Activated T-helper 1 cell treated with anti-CD3 and anti-CD28 coated beads, Interleukin-12 subunit alpha, Interleukin-12 subunit beta, Interleukin-2, Interleukin-4 antibody, amounts not matched to agents 30 ng/mL and 10 ng/mL and 1 ng/mL, durations not matched to agents 14 hours and 24 hours and 36 hours (primary cell): ENCODE measurements around the gene TMEM134. TPM values are rescaled to one million over a fixed set of nuclear protein-coding genes. Genes with fewer than 3 reads are reported as not detected.
"Not testable (repeated sequence)": the region's sequence is repeated elsewhere in the genome, so short reads cannot be mapped to it uniquely, and the experiment has no call there.

Experiments used
- DNase-seq: peaks from one replicate; pipeline ENCODE4 v3.0.0; 2021; ENCODE audit warnings: low spot score
- H3K27ac Mint-ChIP-seq: one replicate; pipeline ENCODE4 v1.8.0; 2021; ENCODE audit warnings: mild to moderate bottlenecking, mixed read lengths
- H3K27me3 Mint-ChIP-seq: one replicate; pipeline ENCODE4 v1.8.0; 2022; ENCODE audit warnings: mild to moderate bottlenecking, moderate library complexity, mixed read lengths; ENCODE audit not compliant: insufficient read depth
- H3K36me3 Mint-ChIP-seq: one replicate; pipeline ENCODE4 v1.8.0; 2021; ENCODE audit warnings: low read depth, mixed read lengths
- H3K4me1 Mint-ChIP-seq: one replicate; pipeline ENCODE4 v1.8.0; 2021; ENCODE audit warnings: low read depth, mixed read lengths
- H3K4me3 Mint-ChIP-seq: one replicate; pipeline ENCODE4 v1.8.0; 2021; ENCODE audit warnings: mild to moderate bottlenecking, moderate library complexity, mixed read lengths
- H3K9me3 Mint-ChIP-seq: one replicate; pipeline ENCODE4 v1.8.0; 2021; ENCODE audit warnings: mixed read lengths
- intact Hi-C: fragments of 100-400 bp; cut with micrococcal nuclease; formaldehyde crosslinking; loops from one replicate; pipeline ENCODE4 v1.15.1; 2024
- total RNA-seq: library from RNA; stranded (reverse); gene quantifications from 2 replicates; pipeline ENCODE4 v1.2.3, GENCODE V29; 2022

TMEM134 gene
- total RNA-seq, 1 donor from 2014 or later = 61.4 TPM

DNA sequence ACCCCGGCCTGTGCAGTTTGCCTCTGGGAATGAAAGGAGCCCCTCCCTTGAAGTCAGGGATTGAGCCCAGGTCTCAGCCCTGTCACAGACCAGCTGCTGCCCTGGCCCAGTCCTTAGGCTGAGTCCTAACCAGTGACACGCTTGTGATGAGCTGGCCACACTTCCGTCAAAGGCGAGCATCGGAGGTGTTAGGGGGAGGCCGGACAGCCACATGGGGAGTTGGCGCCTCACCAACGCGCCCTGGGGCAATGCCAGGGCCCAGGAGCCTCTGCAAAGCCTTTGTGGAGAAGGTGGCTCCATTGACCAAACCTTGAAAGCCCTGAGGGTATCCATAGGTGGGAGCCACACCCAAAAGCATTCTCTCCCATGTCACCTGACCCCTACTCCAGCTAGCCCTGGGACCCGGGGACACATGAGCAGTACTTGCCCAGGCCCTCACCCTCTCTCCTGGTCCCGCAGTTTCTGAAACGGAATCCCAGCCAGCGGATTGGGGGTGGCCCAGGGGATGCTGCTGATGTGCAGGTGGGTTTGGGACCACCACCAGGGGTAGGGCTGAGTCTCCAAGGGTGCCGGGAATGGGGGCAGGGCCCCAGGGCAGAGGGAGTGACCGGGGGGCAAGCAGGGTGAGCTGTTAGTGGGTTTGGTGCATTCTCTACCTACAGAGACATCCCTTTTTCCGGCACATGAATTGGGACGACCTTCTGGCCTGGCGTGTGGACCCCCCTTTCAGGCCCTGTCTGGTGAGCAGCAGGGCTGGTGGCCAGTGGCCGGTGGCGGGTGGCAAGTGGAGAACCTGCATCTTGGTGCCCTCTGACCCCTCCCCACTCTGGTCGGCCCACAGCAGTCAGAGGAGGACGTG is 35.3 kb downstream of the TMEM134 start:
- H3K9me3 Mint-ChIP-seq = no peaks in the 10 kb centered on the region
- peak overlapping the region; percentile 37 for H3K4me3 Mint-ChIP-seq
- peaks cover 15% of the 10 kb centered on the region for H3K4me1 Mint-ChIP-seq
- intact Hi-C loops = no loop called here
- H3K27me3 Mint-ChIP-seq = no peaks in the 10 kb centered on the region
- DNase-seq = no peak
- peak overlapping the region; percentile 29 for H3K27ac Mint-ChIP-seq
- peaks cover 29% of the 10 kb centered on the region for H3K36me3 Mint-ChIP-seq

- Mint-ChIP-seq H3K36me3 (peaks cover 29% of the 10 kb centered on the region), H3K27ac (peak overlapping the region; percentile 63), H3K9me3 (no peaks in the 10 kb centered on the region), H3K4me3 (no peak overlapping the region), H3K27me3 (no peaks in the 10 kb centered on the region), H3K4me1 (peaks cover 18% of the 10 kb centered on the region)
- DNase-seq = no peak
- intact Hi-C loops = no loop called here
These were observed 36.2 kb downstream of the TMEM134 start for GRCh38 chr11:67432655-67433349.

DNA sequence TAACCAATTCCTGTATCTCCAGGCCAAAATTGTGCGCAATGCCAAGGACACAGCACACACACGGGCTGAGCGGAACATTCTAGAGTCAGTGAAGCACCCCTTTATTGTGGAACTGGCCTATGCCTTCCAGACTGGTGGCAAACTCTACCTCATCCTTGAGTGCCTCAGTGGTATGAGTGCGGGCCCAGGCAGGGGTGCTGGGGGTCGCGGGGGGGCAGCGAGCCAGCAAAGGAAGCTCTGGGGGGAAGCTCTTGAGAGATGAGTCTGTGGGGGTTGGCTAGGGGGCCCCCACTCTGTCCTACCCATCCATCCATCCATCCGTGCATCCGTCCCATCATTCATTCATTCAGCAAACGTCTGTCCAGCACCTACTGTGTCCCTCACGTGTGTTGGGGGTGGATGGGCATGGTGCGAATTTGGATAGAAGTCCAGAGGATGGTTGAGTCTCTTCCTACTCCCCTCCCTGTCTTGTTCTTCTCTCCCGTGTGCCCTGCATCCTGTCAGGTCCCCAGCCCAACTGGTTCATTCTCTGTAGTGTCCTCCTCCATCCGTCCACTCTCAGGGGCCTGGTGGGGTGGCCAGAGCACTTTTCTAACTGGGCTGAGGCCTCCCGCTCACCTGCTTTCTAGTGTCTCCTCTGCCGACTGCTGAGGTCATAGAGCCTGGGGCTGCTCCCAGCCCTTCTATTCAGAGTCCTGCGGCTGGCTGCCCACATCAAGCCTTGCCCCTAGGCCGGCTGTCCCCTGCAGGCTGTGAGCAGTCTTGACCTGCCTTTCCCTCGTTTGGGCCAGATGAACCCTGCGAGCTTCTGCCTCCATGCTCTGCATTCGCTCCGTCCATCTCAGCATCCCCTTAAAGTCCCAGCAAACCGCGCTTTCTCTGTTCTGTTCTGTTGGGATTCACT is 37.5 kb downstream of the TMEM134 start:
- H3K36me3 Mint-ChIP-seq = peaks cover 25% of the 10 kb centered on the region
- no peaks in the 10 kb centered on the region for H3K27me3 Mint-ChIP-seq
- H3K9me3 Mint-ChIP-seq = no peaks in the 10 kb centered on the region
- peak overlapping the region; percentile 63 for H3K27ac Mint-ChIP-seq
- peak overlapping the region; percentile 67 for H3K4me3 Mint-ChIP-seq
- intact Hi-C loops = no loop called here
- peaks cover 19% of the 10 kb centered on the region for H3K4me1 Mint-ChIP-seq
- DNase-seq = no peak

GRCh38 chr11:67429722-67430121 is 39.3 kb downstream of the TMEM134 start:
- peaks cover 25% of the 10 kb centered on the region for H3K4me1 Mint-ChIP-seq
- DNase-seq = no peak
- H3K4me3 Mint-ChIP-seq = peak overlapping the region; percentile 98
- H3K36me3 Mint-ChIP-seq = peaks cover 17% of the 10 kb centered on the region
- intact Hi-C loops = no loop called here
- no peaks in the 10 kb centered on the region for H3K27me3 Mint-ChIP-seq
- H3K9me3 Mint-ChIP-seq = no peaks in the 10 kb centered on the region
- H3K27ac Mint-ChIP-seq = no peak overlapping the region

GRCh38 chr11:67429038-67429668 is 39.9 kb downstream of the TMEM134 start:
- intact Hi-C loops = no loop called here
- Mint-ChIP-seq H3K4me1 (peaks cover 27% of the 10 kb centered on the region), H3K9me3 (no peaks in the 10 kb centered on the region), H3K27ac (peak overlapping the region; percentile 87), H3K4me3 (peak overlapping the region; percentile 98), H3K36me3 (peaks cover 17% of the 10 kb centered on the region), H3K27me3 (no peaks in the 10 kb centered on the region)
- DNase-seq = no peak

- Mint-ChIP-seq H3K36me3 (peaks cover 15% of the 10 kb centered on the region), H3K9me3 (no peaks in the 10 kb centered on the region), H3K4me1 (peaks cover 27% of the 10 kb centered on the region), H3K27ac (peak within 1 kb of the TSS; percentile 97), H3K27me3 (no peaks in the 10 kb centered on the region), H3K4me3 (peak within 1 kb of the TSS; percentile 98)
- peak; percentile 98 for DNase-seq
- intact Hi-C loops = loop anchor here (1.0 kb wide), 9 partner anchors 8 to 377 kb away; partner anchors contain the start of genes AIP, CDK2AP2, NDUFV1 and TMEM134
These were observed 40.7 kb downstream of the TMEM134 start, which contains the start of gene RPS6KB2 for GRCh38 chr11:67428052-67429001. RPS6KB2 (plus strand) TSS chr11:67428494; CDS start chr11:67428546, 52 bp downstream.

- Mint-ChIP-seq H3K27ac (peak overlapping the region; percentile 97), H3K4me3 (peak overlapping the region; percentile 98), H3K36me3 (peaks cover 14% of the 10 kb centered on the region), H3K4me1 (peaks cover 35% of the 10 kb centered on the region)
- H3K27me3 Mint-ChIP-seq, DNase-seq, H3K9me3 Mint-ChIP-seq, intact Hi-C loops: not testable (repeated sequence)
These were observed 41.6 kb downstream of the TMEM134 start for GRCh38 chr11:67427364-67427859.

DNA sequence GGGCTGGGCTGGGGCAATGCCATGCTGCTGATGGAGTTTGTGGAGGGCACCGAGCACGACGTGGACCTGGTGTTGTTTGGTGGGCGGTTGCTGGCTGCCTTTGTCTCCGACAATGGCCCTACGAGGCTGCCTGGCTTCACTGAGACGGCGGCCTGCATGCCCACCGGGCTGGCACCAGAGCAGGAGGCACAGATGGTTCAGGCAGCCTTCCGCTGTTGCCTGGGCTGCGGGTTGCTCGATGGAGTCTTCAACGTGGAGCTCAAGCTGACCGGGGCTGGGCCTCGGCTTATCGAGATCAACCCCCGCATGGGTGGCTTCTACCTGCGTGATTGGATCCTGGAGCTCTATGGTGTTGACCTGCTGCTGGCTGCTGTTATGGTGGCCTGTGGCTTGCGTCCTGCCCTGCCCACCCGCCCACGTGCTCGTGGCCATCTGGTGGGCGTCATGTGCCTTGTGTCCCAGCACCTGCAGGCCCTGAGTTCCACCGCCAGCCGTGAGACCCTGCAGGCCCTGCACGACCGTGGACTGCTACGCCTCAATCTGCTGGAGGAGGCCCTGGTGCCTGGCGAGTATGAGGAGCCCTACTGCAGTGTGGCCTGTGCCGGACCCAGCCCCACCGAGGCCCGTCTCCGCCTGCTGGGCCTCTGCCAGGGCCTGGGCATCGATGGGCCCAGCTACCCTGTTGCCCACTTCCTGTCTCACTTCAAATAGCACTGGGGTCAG is 45.0 kb downstream of the TMEM134 start:
- Mint-ChIP-seq H3K27ac (no peak overlapping the region), H3K4me1 (peaks cover 31% of the 10 kb centered on the region), H3K4me3 (no peak overlapping the region), H3K9me3 (no peaks in the 10 kb centered on the region), H3K36me3 (peaks cover 1% of the 10 kb centered on the region), H3K27me3 (peaks cover 1% of the 10 kb centered on the region)
- intact Hi-C loops = no loop called here
- DNase-seq = no peak

GRCh38 chr11:67423466-67423865 is 45.6 kb downstream of the TMEM134 start:
- no peaks in the 10 kb centered on the region for H3K9me3 Mint-ChIP-seq
- peaks cover 31% of the 10 kb centered on the region for H3K4me1 Mint-ChIP-seq
- H3K27ac Mint-ChIP-seq = no peak overlapping the region
- no peak overlapping the region for H3K4me3 Mint-ChIP-seq
- H3K36me3 Mint-ChIP-seq = peaks cover 1% of the 10 kb centered on the region
- H3K27me3 Mint-ChIP-seq = peaks cover 1% of the 10 kb centered on the region
- DNase-seq = no peak
- intact Hi-C loops = no loop called here

DNA sequence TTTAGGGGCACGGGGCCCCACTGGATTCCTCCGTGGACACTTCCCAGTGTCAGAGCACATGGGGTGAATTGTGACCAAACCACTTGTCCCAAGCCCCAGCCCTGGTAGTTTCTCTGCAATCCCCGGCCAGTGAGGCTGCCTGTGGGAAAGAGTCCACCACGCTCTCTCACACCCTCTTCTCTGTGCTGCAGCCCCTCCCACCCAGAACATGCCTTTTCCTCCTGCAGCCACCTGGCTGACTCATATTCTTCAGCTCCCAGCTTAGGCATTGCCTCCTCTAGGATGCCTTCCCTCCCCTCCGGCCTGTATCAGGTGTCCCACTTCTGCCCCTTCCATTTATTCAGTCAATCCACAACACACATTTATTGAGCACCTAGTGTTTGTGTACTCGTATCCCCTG is 46.2 kb downstream of the TMEM134 start:
- no peak for DNase-seq
- Mint-ChIP-seq H3K4me3 (no peak overlapping the region), H3K27ac (no peak overlapping the region), H3K4me1 (peaks cover 29% of the 10 kb centered on the region), H3K9me3 (no peaks in the 10 kb centered on the region), H3K27me3 (peaks cover 1% of the 10 kb centered on the region), H3K36me3 (no peaks in the 10 kb centered on the region)
- intact Hi-C loops = no loop called here
